K562 (cell line): ENCODE measurements around the gene SLAMF9. TPM values are rescaled to one million over a fixed set of nuclear protein-coding genes. Genes with fewer than 3 reads are reported as not detected.

Source experiments
- ATAC-seq: fragments of 200-7000 bp; cut with Tn5 transposase; 3 replicates; pipeline ENCODE4 v1.9.1; 2020; ENCODE audit warnings: moderate library complexity
- BruUV-seq: library from RNA; stranded (reverse); fragments of 400-500 nt; replicated peaks from 2 replicates; lab custom pipeline; 2021; lab: Mats Ljungman, UMichigan
- CTCF ChIA-PET: fragments of 300-600 bp; formaldehyde crosslinking; extraction: SDS; loops from one replicate; lab custom pipeline; 2021; ENCODE audit warnings: low intra/inter-chr PET ratio; lab: Yijun Ruan, JAX
- POLR2A ChIA-PET: fragments of 300-600, 350-650 bp; sonication (Branson Sonifier 250); formaldehyde crosslinking; extraction: SDS; loops from one replicate; lab custom pipeline; 2021; ENCODE audit warnings: antibody characterized with exemption, inconsistent platforms; lab: Yijun Ruan, JAX
- DNase-seq, 4 experiments: peaks; one replicate each; pipeline versions ENCODE4 v3.0.0 to v3.0.0-alpha.2; 2011 to 2018; ENCODE audit warnings: low spot score in 3 of 4, mixed read lengths in 3 of 4; ENCODE audit errors: extremely low read depth in 1 of 4
- FAIRE-seq: peaks from 2 replicates; lab custom pipeline; 2011; peaks lifted over from hg19 to GRCh38; lab: Jason Lieb, UNC
- H2AFZ ChIP-seq: 2 replicates; pipeline ENCODE4 v1.6.0; 2011; ENCODE audit warnings: low read depth, low read length, control low read depth, inconsistent platforms
- H3K27ac ChIP-seq: fragments of 200-600 bp; 3 replicates; pipeline ENCODE4 v1.8.0; 2011; ENCODE audit warnings: low read depth, mild to moderate bottlenecking, control low read depth, inconsistent platforms, low read length, moderate library complexity, mixed read lengths; ENCODE audit errors: extremely low read depth
- H3K27me3 ChIP-seq, 2 experiments: fragments of 300-600 bp in 1 of 2; 2 replicates in 1 of 2; 3 replicates in 1 of 2; pipeline versions ENCODE4 v1.6.0 to v1.8.0; 2011; ENCODE audit warnings: inconsistent platforms in 2 of 2, low read length in 2 of 2, mild to moderate bottlenecking in 1 of 2, mixed read lengths in 1 of 2, moderate library complexity in 1 of 2; ENCODE audit not compliant: control insufficient read depth in 2 of 2, insufficient read depth in 2 of 2
- H3K36me3 ChIP-seq: fragments of 300-600 bp; 3 replicates; pipeline ENCODE4 v1.8.0; 2011; ENCODE audit warnings: mild to moderate bottlenecking, low read length, inconsistent platforms; ENCODE audit not compliant: control insufficient read depth, insufficient read depth
- H3K4me1 ChIP-seq, 2 experiments: fragments of 200-600 bp in 1 of 2; replicated peaks in 1 of 2; 2 replicates in 1 of 2; 3 replicates in 1 of 2; pipeline versions ENCODE4 v1.5.1 to v1.8.0; 2011; ENCODE audit warnings: inconsistent platforms in 2 of 2, low read length in 2 of 2, mild to moderate bottlenecking in 1 of 2, mixed read lengths in 1 of 2, moderate library complexity in 1 of 2; ENCODE audit not compliant: control insufficient read depth in 2 of 2, insufficient read depth in 2 of 2
- H3K4me2 ChIP-seq: 2 replicates; pipeline ENCODE4 v1.6.1; 2011; ENCODE audit warnings: low read length, control low read depth, inconsistent platforms, mixed read lengths; ENCODE audit not compliant: insufficient read depth
- H3K4me3 ChIP-seq: fragments of 200-600 bp; sonication (generic), shearing (Covaris generic); 2 replicates; pipeline ENCODE4 v1.5.1; 2016; ENCODE audit warnings: control low read depth, inconsistent platforms
- H3K79me2 ChIP-seq: fragments of 200-600 bp; 3 replicates; pipeline ENCODE4 v1.8.0; 2011; ENCODE audit warnings: low read length, inconsistent platforms; ENCODE audit not compliant: control insufficient read depth, insufficient read depth
- H3K9ac ChIP-seq, 2 experiments: 2 replicates each; pipeline versions ENCODE4 v1.6.0 to v1.6.1; 2011; ENCODE audit warnings: low read depth in 2 of 2, low read length in 2 of 2, control low read depth in 1 of 2, inconsistent platforms in 1 of 2, mild to moderate bottlenecking in 1 of 2, mixed read lengths in 1 of 2; ENCODE audit not compliant: insufficient read depth in 1 of 2
- H3K9me1 ChIP-seq: one replicate; pipeline ENCODE4 v1.6.0; 2011; ENCODE audit warnings: inconsistent platforms, mild to moderate bottlenecking, low read length, moderate library complexity; ENCODE audit not compliant: control insufficient read depth, insufficient read depth
- H3K9me3 ChIP-seq: replicated peaks from 2 replicates; pipeline ENCODE4 v1.5.1; 2011; ENCODE audit warnings: low read depth, low read length, inconsistent platforms; ENCODE audit not compliant: control insufficient read depth, insufficient read depth
- H4K20me1 ChIP-seq: replicated peaks from 2 replicates; pipeline ENCODE4 v1.6.1; 2011; ENCODE audit warnings: low read length, inconsistent platforms, mixed read lengths; ENCODE audit not compliant: control insufficient read depth, insufficient read depth
- ATF4 ChIP-seq: fragments of 450-650 bp; formaldehyde crosslinking; IDR thresholded peaks from 2 replicates; pipeline ENCODE4 v1.4.0; 2022; ENCODE audit warnings: mild to moderate bottlenecking, moderate library complexity
- MAZ ChIP-seq, 2 experiments: fragments of 450-650 bp in 1 of 2; sonication (generic) in 1 of 2; formaldehyde crosslinking; IDR thresholded peaks in 1 of 2; conservative IDR thresholded peaks in 1 of 2; 2 replicates each; pipeline versions ENCODE4 v1.4.0 to v1.5.0; 2020; ENCODE audit warnings: mild to moderate bottlenecking in 1 of 2, missing genetic modification reagents in 1 of 2
- NBN ChIP-seq: fragments of 450-650 bp; IDR thresholded peaks from 2 replicates; pipeline ENCODE4 v1.6.1; 2016; ENCODE audit warnings: low read depth, mild to moderate bottlenecking
- NFIC ChIP-seq: fragments of 450-650 bp; IDR thresholded peaks from 2 replicates; pipeline ENCODE4 v1.6.1; 2017; ENCODE audit warnings: mild to moderate bottlenecking, inconsistent platforms
- NR2C1 ChIP-seq, 2 experiments: fragments of 450-650 bp; IDR thresholded peaks; 2 replicates each; pipeline ENCODE4 v1.6.1; 2017; ENCODE audit warnings: mild to moderate bottlenecking in 2 of 2, antibody characterized with exemption in 1 of 2, inconsistent platforms in 1 of 2, missing compliant biosample characterization in 1 of 2, missing genetic modification characterization in 1 of 2
- ZBTB7A ChIP-seq: IDR thresholded peaks from 2 replicates; pipeline ENCODE4 v1.6.1; 2011; ENCODE audit warnings: low read depth, mild to moderate bottlenecking, low read length, moderate library complexity, borderline replicate concordance; ENCODE audit not compliant: control insufficient read depth
- ZNF316 ChIP-seq: fragments of 450-650 bp; IDR thresholded peaks from 2 replicates; pipeline ENCODE4 v1.6.1; 2016
- ZNF717 ChIP-seq: fragments of 250-450 bp; sonication (Bioruptor Pico); IDR thresholded peaks from 2 replicates; pipeline ENCODE4 v1.5.0; 2021
- ZNF75A ChIP-seq: fragments of 450-650 bp; formaldehyde crosslinking; IDR thresholded peaks from 2 replicates; pipeline ENCODE4 v1.4.0; 2020; ENCODE audit warnings: mild to moderate bottlenecking
- WGBS: fragments of 100-300 bp; shearing (Covaris generic); methylation state at CpG from one replicate; pipeline ENCODE4 v1.1.6; 2016; ENCODE audit warnings: low coverage, mixed read lengths; ENCODE audit not compliant: insufficient coverage; ENCODE audit errors: missing lambda C conversion rate; 5-methylcytosine and 5-hydroxymethylcytosine counted together
- in situ Hi-C: fragments of 300-500 bp; cut with MboI; formaldehyde crosslinking; loops from 4 replicates; pipeline ENCODE4 v1.15.0; 2018; ENCODE audit warnings: inconsistent platforms, mixed read lengths
- intact Hi-C: fragments of 100-400 bp; cut with micrococcal nuclease; formaldehyde crosslinking; loops from 2 replicates; pipeline ENCODE4 v1.14.2; 2022
- polyA plus RNA-seq, 8 experiments: library from polyadenylated mRNA; depleted of rRNA in 4 of 8; stranded (reverse) in 5 of 8; unstranded in 3 of 8; fragments of >200 nt; fragmentation: Nextera tagmentation in 2 of 8; fragmentation: Illumina TruSeq in 1 of 8; extraction: Ambion mirVana in 2 of 8; extraction: Trizol in 1 of 8; gene quantifications; 2 replicates each; pipeline versions ENCODE4 v1.2.1 to v1.2.3, GENCODE V29; 2011 to 2014; ENCODE audit warnings: inconsistent platforms in 1 of 8, missing spikeins in 1 of 8
- total RNA-seq, 7 experiments: library from RNA; depleted of rRNA in 6 of 7; stranded (reverse); fragments of >200 nt in 6 of 7; fragmentation: Illumina TruSeq in 2 of 7; extraction: Trizol in 2 of 7; gene quantifications; 2 replicates each; pipeline versions ENCODE4 v1.2.1 to v1.2.3, GENCODE V29; 2011 to 2021; ENCODE audit warnings: low replicate concordance in 1 of 7
- TF ChIP-seq, protein P1 (sequence below): sonication (generic); formaldehyde crosslinking; IDR thresholded peaks from 2 replicates; pipeline ENCODE4 v1.8.0; 2022; ENCODE audit warnings: missing genetic modification reagents, mild to moderate bottlenecking, borderline replicate concordance
- TF ChIP-seq, protein P2 (sequence below): sonication (generic); IDR thresholded peaks from 2 replicates; pipeline ENCODE4 v1.6.1; 2016

Gene SLAMF9
- total and polyA plus RNA-seq, 9 of the 15 experiments (the other 6 are each of a cell fraction or from before 2014, with no cell fraction given): 0.13 to 0.21 TPM; not detected in 7

DNA sequence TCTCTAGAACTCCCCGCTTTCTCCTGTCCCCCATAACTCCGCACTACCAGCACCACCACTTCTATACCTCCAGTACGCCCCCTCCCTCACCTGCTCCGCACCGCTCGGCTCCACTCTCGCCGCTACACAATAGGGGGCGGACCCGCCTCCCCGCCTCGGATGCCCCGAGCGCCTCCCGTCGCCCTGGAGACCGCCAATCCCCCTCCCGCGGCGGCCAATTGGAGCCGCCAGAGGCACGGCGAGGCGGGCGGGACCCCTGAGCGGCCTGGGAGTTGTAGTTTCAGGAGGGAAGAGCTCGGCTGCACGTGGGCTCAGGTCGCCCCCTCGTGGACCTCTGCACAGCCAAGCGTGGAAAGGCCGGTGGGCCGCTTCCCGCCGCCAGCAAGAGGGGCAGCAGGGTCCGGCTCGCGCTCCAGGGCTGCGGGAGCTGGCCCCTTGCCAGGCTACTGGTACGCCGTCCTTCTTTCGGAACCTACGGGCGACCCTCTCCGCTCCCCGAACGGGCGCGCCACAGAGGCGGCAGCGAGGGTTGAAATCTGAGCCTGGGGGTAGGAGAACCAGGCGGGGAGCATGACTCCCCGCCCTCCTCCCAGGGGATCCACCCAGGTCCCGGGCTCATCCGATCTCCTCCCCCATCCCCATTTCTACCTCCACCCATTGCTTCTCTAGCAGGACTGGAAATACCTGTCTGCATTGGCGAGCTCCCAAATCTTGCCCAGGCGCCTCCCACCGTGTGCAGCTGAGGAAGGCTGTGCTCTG is 8.4 kb downstream of the SLAMF9 start, which contains the start of gene IGSF9 (continued):
- TF ChIP-seq MAZ (CRISPR knock-in tag; conservative IDR thresholded peaks at IDR 0.05 in 1 of 2, IDR thresholded peaks at IDR 0.05 in 1 of 2) (peak in 1 of 2 experiments; percentile 67; a peak in 3 of 4 replicates), NR2C1 (IDR thresholded peaks at IDR 0.05) (no peak), NR2C1 (tag; IDR thresholded peaks at IDR 0.05) (peak; percentile 38; the same call in 1 of the 2 replicates)
- TF ChIP-seq, all 486 proteins: peak for 83

DNA sequence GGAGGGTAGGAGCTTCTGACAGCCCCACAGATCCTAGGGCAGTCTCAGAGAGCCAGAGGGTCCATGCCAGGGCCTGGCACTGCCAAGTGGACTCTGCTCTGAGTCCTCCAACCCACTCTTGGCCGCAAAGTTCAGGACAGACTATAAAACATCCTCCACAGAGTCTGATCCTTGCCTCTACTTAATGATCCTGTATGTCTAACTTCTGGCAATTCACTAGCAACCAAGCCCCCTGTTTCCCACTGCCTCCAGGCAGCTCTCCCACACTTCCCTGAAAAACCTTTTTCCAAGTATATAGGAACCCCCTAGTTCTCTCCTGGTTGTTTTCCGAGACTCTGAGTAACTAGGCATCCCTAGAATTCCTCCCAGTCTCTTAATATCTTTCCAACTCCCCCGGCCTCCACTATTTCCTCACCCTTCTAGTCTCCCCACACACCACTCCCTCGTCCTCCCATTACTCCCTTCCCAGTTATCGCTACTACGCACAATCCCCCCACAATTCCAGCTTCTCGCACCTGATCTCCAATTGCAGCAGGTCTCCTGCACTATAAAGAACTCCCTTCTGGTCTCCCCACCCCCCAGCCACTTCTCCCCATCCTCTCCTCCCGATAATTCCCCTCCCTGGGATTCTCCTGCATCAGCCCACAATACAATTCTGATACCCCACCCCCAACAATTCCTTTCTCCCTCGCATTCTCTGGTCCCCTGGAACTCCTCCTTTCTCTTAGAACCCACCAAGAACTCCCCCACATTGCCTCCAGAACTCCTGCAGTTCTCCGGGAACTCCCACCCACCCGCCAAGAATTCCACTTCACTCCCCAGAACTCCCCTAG is 9.2 kb downstream of the SLAMF9 start:
- Histone ChIP-seq H3K27me3 (peaks cover 0 to 39% of the 10 kb centered on the region in 2 experiments; a peak in 4 of 5 replicates), H3K9ac (peak overlapping the region in 1 of 2 experiments; percentile 93; a peak in 1 of 4 replicates)
- intact Hi-C loops: loop anchor here (5.0 kb wide), 1 partner anchor 163 kb away; the partner anchor contains the start of gene DUSP23
- TF ChIP-seq NBN (no peak), NFIC (no peak), ZNF316 (no peak), ZNF717 (CRISPR knock-in tag) (no peak), ATF4 (CRISPR knock-in tag) (no peak), ZNF75A (CRISPR knock-in tag) (no peak), ZBTB7A (no peak)
- TF ChIP-seq, protein P1, sequence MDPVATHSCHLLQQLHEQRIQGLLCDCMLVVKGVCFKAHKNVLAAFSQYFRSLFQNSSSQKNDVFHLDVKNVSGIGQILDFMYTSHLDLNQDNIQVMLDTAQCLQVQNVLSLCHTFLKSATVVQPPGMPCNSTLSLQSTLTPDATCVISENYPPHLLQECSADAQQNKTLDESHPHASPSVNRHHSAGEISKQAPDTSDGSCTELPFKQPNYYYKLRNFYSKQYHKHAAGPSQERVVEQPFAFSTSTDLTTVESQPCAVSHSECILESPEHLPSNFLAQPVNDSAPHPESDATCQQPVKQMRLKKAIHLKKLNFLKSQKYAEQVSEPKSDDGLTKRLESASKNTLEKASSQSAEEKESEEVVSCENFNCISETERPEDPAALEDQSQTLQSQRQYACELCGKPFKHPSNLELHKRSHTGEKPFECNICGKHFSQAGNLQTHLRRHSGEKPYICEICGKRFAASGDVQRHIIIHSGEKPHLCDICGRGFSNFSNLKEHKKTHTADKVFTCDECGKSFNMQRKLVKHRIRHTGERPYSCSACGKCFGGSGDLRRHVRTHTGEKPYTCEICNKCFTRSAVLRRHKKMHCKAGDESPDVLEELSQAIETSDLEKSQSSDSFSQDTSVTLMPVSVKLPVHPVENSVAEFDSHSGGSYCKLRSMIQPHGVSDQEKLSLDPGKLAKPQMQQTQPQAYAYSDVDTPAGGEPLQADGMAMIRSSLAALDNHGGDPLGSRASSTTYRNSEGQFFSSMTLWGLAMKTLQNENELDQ (CRISPR knock-in tag): no peak
- TF ChIP-seq, protein P2, sequence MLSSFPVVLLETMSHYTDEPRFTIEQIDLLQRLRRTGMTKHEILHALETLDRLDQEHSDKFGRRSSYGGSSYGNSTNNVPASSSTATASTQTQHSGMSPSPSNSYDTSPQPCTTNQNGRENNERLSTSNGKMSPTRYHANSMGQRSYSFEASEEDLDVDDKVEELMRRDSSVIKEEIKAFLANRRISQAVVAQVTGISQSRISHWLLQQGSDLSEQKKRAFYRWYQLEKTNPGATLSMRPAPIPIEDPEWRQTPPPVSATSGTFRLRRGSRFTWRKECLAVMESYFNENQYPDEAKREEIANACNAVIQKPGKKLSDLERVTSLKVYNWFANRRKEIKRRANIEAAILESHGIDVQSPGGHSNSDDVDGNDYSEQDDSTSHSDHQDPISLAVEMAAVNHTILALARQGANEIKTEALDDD: no peak

More for the DNA sequence above, 9.2 kb downstream of the SLAMF9 start:
- POLR2A ChIA-PET: interaction anchor here (1.1 kb wide), 1 partner anchor 11 kb away, joined by 5 read pairs; no protein-coding TSS in a partner anchor
- Histone ChIP-seq H3K79me2 (no peaks in the 10 kb centered on the region), H3K4me3 (peak overlapping the region; percentile 36), H3K9me3 (no peaks in the 10 kb centered on the region), H3K4me2 (peak overlapping the region; percentile 68), H3K36me3 (no peaks in the 10 kb centered on the region), H3K4me1 (peaks cover 5 to 13% of the 10 kb centered on the region in 2 experiments; a peak in 3 of 5 replicates), H4K20me1 (0 out of 2 replicates have a peak, but pooled peaks cover 3% of the 10 kb centered on the region), H3K9me1 (no peaks in the 10 kb centered on the region), H2AFZ (peak overlapping the region; percentile 96), H3K27ac (no peak overlapping the region)
- WGBS: 34% methylated on average over 11 of the region's 11 CpGs
- DNase-seq (no peak), ATAC-seq (no peak), FAIRE-seq (no peak)
- no TSS peak for BruUV-seq
- CTCF ChIA-PET: interaction anchor here (1.1 to 1.3 kb wide), 2 partner anchors 146 to 164 kb away, joined by 3 to 5 read pairs; partner anchors contain the start of gene DUSP23
- in situ Hi-C loops: no loop called here
